Measurements from ENCODE around the gene LGI4. TPM values are rescaled to one million over a fixed set of nuclear protein-coding genes. Genes with fewer than 3 reads are reported as not detected.

The LGI4 gene
- total RNA-seq, 1 experiment from 2014 or later = 0.32 TPM

DNA sequence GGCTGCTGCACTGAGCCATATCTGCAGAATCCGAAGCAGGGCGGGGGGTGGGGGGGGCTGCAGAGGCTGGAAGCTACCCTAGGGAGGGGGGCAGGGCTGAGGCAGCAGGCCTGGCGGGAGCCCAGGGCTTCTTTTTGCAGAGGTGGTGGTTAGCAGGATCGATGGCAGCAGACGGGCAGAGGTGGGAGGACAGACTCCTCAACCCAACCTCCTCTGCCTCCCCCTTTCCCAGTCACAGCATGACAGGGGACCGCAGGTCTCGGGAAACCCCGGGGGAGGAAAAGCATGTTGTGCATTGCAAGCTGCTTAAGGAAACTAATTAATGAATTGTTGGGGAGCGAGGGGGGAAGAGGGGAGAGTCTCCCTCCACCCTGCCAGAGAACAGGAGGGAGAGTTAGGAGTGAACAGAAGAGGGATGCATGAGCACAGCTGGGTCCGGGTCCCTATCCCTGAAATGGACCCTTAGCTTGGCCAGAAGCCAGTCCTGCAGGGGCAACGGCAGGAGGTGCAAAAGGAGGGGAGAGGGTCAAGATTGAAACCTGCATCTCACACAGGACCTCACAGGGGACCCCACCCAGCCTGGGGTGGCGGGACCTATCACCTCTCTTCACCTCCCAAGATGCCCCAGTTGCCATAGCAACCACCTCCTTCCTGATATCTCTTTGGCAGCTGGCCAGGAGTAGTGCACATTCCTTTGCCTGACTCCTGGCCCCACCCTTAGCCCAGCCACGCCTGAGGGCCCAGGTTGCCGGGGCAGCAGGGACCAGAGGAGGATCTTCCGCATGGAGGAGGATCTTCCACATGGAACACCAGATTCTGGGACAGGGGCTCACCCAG, 10.0 kb upstream of the LGI4 start:
- RAD21 ChIA-PET (ENCODE audit: low non-redundant PET in 1 of 2, low total read pairs in 2 of 2, uncharacterized antibody in 2 of 2, unreplicated experiment in 2 of 2) = no interaction called here
- 0 out of 2 replicates have a peak, but pooled peaks have one; percentile 26 for TF ChIP-seq POLR2AphosphoS5 (IDR thresholded peaks at IDR 0.05; ENCODE audit: low read depth, low read length)
- TF ChIP-seq MAX (IDR thresholded peaks at IDR 0.05) = no peak
- DNase-seq (ENCODE audit: low read depth, low spot score) = no peak

GRCh38 chr19:35144259-35144599, 9.4 kb upstream of the LGI4 start:
- no peaks in the 10 kb centered on the region for H4K20me1 ChIP-seq (ENCODE audit: insufficient read depth)
- no TSS peak for BruUV-seq (replicated peaks)
- H3K4me1 ChIP-seq (ENCODE audit: control insufficient read depth in 1 of 2, insufficient read depth in 2 of 2, low read length in 2 of 2) = peaks cover 22 to 35% of the 10 kb centered on the region in 2 experiments
- intact Hi-C loops (cut with micrococcal nuclease) = no loop called here
- H3K27me3 ChIP-seq (ENCODE audit: insufficient read depth, low read length) = no peaks in the 10 kb centered on the region
- no peaks in the 10 kb centered on the region for H3K9me2 ChIP-seq (ENCODE audit: insufficient read depth)
- H3K79me2 ChIP-seq (ENCODE audit: insufficient read depth, low read length) = no peaks in the 10 kb centered on the region
- H3K4me2 ChIP-seq (ENCODE audit: low read length) = no peak overlapping the region
- ChIA-PET RAD21 (ENCODE audit: low non-redundant PET in 1 of 2, low total read pairs in 2 of 2, uncharacterized antibody in 2 of 2, unreplicated experiment in 2 of 2) (no interaction called here), POLR2A (no interaction called here), CTCF (interaction anchor here (0.6 kb wide), 1 partner anchor 10 kb away, joined by 5 read pairs; the partner anchor contains the start of gene FXYD5)
- H3K27ac ChIP-seq (ENCODE audit: low read depth, low read length) = no peak overlapping the region
- TF ChIP-seq ZFX (IDR thresholded peaks at IDR 0.05) (no peak), SRF (IDR thresholded peaks at IDR 0.05; ENCODE audit: low read depth) (no peak), TCF7L2 (IDR thresholded peaks at IDR 0.05; ENCODE audit: borderline replicate concordance, extremely low read depth, insufficient read depth, insufficient read length) (no peak), CBX3 (IDR thresholded peaks at IDR 0.05; ENCODE audit: low read depth) (no peak), CEBPB (IDR thresholded peaks at IDR 0.05; ENCODE audit: low read depth) (no peak), EZH2phosphoT487 (IDR thresholded peaks at IDR 0.05; ENCODE audit: borderline replicate concordance) (no peak), POLR2AphosphoS5 (IDR thresholded peaks at IDR 0.05; ENCODE audit: low read depth, low read length) (no peak), EZH2 (IDR thresholded peaks at IDR 0.05) (no peak), ELF1 (IDR thresholded peaks at IDR 0.05; ENCODE audit: borderline replicate concordance, low read depth) (no peak), JUND (IDR thresholded peaks at IDR 0.05) (no peak), SIN3A (IDR thresholded peaks at IDR 0.05; ENCODE audit: low read depth) (no peak), RAD21 (IDR thresholded peaks at IDR 0.05; ENCODE audit: low read depth) (no peak), EGR1 (IDR thresholded peaks at IDR 0.05; ENCODE audit: low read depth) (no peak), POLR2A (IDR thresholded peaks at IDR 0.05; ENCODE audit: borderline replicate concordance, extremely low read depth, insufficient read depth, insufficient read length) (no peak), MAX (IDR thresholded peaks at IDR 0.05) (no peak), YY1 (IDR thresholded peaks at IDR 0.05; ENCODE audit: extremely low read depth, insufficient replicate concordance, low read depth, low read length) (no peak)
- TF ChIP-seq, protein P1, sequence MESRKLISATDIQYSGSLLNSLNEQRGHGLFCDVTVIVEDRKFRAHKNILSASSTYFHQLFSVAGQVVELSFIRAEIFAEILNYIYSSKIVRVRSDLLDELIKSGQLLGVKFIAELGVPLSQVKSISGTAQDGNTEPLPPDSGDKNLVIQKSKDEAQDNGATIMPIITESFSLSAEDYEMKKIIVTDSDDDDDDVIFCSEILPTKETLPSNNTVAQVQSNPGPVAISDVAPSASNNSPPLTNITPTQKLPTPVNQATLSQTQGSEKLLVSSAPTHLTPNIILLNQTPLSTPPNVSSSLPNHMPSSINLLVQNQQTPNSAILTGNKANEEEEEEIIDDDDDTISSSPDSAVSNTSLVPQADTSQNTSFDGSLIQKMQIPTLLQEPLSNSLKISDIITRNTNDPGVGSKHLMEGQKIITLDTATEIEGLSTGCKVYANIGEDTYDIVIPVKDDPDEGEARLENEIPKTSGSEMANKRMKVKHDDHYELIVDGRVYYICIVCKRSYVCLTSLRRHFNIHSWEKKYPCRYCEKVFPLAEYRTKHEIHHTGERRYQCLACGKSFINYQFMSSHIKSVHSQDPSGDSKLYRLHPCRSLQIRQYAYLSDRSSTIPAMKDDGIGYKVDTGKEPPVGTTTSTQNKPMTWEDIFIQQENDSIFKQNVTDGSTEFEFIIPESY (IDR thresholded peaks at IDR 0.05; ENCODE audit: extremely low read depth, insufficient replicate concordance, low read length) = no peak
- no peak overlapping the region for H3K9ac ChIP-seq (ENCODE audit: low read length)
- DNase-seq (ENCODE audit: low read depth, low spot score) (no peak), ATAC-seq (no peak)
- no peaks in the 10 kb centered on the region for H3K9me3 ChIP-seq (ENCODE audit: control insufficient read depth in 1 of 2, insufficient read depth in 1 of 2, low read depth in 1 of 2, low read length in 2 of 2)
- H2AFZ ChIP-seq (ENCODE audit: low read depth, low read length, poor library complexity, severe bottlenecking) = no peak overlapping the region
- H3K4me3 ChIP-seq (replicated peaks in 1 of 2; ENCODE audit: low read depth in 1 of 2, low read length in 2 of 2) = no peak overlapping the region
- no peaks in the 10 kb centered on the region for H3K36me3 ChIP-seq (ENCODE audit: control insufficient read depth in 1 of 2, insufficient read depth in 2 of 2, low read length in 2 of 2)

More for the DNA sequence above, 10.0 kb upstream of the LGI4 start:
- Histone ChIP-seq H3K79me2 (ENCODE audit: insufficient read depth, low read length) (no peaks in the 10 kb centered on the region), H3K9me2 (ENCODE audit: insufficient read depth) (no peaks in the 10 kb centered on the region), H3K4me2 (ENCODE audit: low read length) (peak overlapping the region; percentile 50), H3K9ac (ENCODE audit: low read length) (no peak overlapping the region; the same call in 1 of the 2 replicates), H3K27ac (ENCODE audit: low read depth, low read length) (no peak overlapping the region), H3K4me1 (ENCODE audit: control insufficient read depth in 1 of 2, insufficient read depth in 2 of 2, low read length in 2 of 2) (peaks cover 22 to 35% of the 10 kb centered on the region in 2 experiments), H3K36me3 (ENCODE audit: control insufficient read depth in 1 of 2, insufficient read depth in 2 of 2, low read length in 2 of 2) (no peaks in the 10 kb centered on the region), H4K20me1 (ENCODE audit: insufficient read depth) (no peaks in the 10 kb centered on the region), H2AFZ (ENCODE audit: low read depth, low read length, poor library complexity, severe bottlenecking) (no peak overlapping the region), H3K27me3 (ENCODE audit: insufficient read depth, low read length) (no peaks in the 10 kb centered on the region), H3K4me3 (replicated peaks in 1 of 2; ENCODE audit: low read depth in 1 of 2, low read length in 2 of 2) (no peak overlapping the region), H3K9me3 (ENCODE audit: control insufficient read depth in 1 of 2, insufficient read depth in 1 of 2, low read depth in 1 of 2, low read length in 2 of 2) (no peaks in the 10 kb centered on the region)
- BruUV-seq (replicated peaks) = no TSS peak
- ChIA-PET POLR2A (no interaction called here), CTCF (interaction anchor here (1.0 to 1.3 kb wide), 2 partner anchors 9 to 10 kb away, joined by 3 to 4 read pairs; partner anchors contain the start of gene FXYD5)
- peak; percentile 31; the same call in 1 of the 2 replicates for ATAC-seq
- intact Hi-C loops (cut with micrococcal nuclease) = no loop called here
